Muscle layer of colon (tissue), 2 donors: Measurements from ENCODE around the gene SEMA5A.

ENCODE experiments used
- H3K27ac ChIP-seq: one replicate; pipeline ENCODE4 v1.7.0; 2013; ENCODE audit warnings: low read depth, mild to moderate bottlenecking, low read length, moderate library complexity
- H3K27me3 ChIP-seq, 2 donors: one replicate each; pipeline ENCODE4 v1.7.0; 2013; ENCODE audit warnings: low read length in 2 of 2, mild to moderate bottlenecking in 2 of 2; ENCODE audit not compliant: insufficient read depth in 2 of 2, control insufficient read depth in 1 of 2
- H3K36me3 ChIP-seq: one replicate; pipeline ENCODE4 v1.7.0; 2013; ENCODE audit warnings: mild to moderate bottlenecking, low read length; ENCODE audit not compliant: insufficient read depth
- H3K4me1 ChIP-seq: one replicate; pipeline ENCODE4 v1.7.0; 2013; ENCODE audit warnings: mild to moderate bottlenecking, low read length; ENCODE audit not compliant: insufficient read depth
- H3K4me3 ChIP-seq, 2 donors: one replicate each; pipeline ENCODE4 v1.7.0; 2013; ENCODE audit warnings: low read length in 2 of 2, low read depth in 1 of 2, mild to moderate bottlenecking in 1 of 2, moderate library complexity in 1 of 2
- H3K9ac ChIP-seq: one replicate; pipeline ENCODE4 v1.7.0; 2013; ENCODE audit warnings: low read length
- H3K9me3 ChIP-seq: one replicate; pipeline ENCODE4 v1.7.0; 2013; ENCODE audit warnings: mild to moderate bottlenecking, low read length
- donor health status: abdominal sarcoma.
- donor health status: Adenocarcinoma of cecum.

The SEMA5A gene, protein sequence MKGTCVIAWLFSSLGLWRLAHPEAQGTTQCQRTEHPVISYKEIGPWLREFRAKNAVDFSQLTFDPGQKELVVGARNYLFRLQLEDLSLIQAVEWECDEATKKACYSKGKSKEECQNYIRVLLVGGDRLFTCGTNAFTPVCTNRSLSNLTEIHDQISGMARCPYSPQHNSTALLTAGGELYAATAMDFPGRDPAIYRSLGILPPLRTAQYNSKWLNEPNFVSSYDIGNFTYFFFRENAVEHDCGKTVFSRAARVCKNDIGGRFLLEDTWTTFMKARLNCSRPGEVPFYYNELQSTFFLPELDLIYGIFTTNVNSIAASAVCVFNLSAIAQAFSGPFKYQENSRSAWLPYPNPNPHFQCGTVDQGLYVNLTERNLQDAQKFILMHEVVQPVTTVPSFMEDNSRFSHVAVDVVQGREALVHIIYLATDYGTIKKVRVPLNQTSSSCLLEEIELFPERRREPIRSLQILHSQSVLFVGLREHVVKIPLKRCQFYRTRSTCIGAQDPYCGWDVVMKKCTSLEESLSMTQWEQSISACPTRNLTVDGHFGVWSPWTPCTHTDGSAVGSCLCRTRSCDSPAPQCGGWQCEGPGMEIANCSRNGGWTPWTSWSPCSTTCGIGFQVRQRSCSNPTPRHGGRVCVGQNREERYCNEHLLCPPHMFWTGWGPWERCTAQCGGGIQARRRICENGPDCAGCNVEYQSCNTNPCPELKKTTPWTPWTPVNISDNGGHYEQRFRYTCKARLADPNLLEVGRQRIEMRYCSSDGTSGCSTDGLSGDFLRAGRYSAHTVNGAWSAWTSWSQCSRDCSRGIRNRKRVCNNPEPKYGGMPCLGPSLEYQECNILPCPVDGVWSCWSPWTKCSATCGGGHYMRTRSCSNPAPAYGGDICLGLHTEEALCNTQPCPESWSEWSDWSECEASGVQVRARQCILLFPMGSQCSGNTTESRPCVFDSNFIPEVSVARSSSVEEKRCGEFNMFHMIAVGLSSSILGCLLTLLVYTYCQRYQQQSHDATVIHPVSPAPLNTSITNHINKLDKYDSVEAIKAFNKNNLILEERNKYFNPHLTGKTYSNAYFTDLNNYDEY

DNA sequence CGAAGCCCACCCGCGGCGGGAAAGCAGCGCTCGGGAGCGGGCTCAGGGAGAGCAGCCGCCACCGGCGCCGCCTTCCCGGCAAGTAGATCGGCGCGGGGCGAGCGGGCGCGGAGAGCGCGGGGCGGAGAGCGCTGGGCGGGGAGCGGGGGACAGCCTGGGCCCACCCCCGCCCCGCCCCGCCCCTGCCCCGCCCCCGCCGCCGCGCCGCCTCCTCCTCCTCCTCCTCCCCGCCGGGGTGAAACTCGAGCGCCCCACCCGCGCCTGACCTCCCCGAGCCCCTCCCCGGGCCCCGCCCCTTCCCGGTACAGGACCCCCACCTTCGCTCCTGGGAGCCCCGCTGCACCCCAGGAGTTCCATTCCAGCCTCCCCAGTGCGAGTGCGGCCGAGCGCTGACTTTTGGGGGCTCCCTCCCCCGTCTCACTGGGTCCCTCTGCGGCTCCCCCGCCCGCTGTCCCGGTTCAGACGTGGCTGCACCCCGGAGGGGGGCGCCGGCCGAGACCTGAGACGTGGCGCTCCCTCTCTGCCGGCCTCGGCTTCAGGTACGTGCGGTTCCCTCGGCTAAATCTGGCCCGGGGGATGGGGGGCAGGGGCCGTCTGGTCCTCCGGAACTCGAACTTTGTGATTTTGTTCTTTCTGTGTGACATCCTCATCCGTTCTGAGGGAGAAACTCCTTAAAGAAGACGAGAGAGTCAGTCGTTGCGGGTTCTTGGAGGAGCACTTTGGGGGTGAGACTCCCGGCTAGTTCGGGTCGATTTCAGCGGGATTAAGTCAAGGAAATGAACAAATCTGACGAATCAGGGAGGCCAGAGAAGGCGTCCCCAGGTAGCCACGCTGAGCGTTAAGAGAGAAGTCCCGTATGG lies at the start of gene SEMA5A:
Gene SEMA5A (minus strand): TSS at position 84 of the 860 bp plus-strand sequence. CDS start 166,129 bp downstream, outside the sequence.
- H3K27me3 ChIP-seq: no peaks in the 10 kb centered on the region
- peaks cover 10% of the 10 kb centered on the region for H3K4me1 ChIP-seq

DNA sequence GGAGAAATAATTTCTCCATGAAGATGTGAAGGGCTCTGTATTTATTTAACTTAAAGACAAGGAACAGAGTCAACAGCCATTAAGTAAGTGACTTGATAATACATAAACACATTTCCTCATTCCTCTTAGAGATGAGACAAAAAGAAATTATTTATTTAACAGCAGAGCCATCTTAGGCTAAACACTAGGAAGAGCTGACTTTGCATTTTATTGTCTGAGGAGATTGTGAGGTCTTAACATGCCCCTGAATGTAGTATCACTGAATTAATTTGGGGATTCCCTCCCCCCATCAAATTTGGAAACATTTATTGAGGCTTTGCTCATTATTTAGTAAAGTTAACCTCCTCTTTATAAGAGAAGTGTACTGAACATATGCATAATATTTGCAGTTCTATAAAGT lies 49.0 kb upstream of the SEMA5A start:
- no peaks in the 10 kb centered on the region for H3K4me1 ChIP-seq
- no peaks in the 10 kb centered on the region for H3K27me3 ChIP-seq
- H3K27ac ChIP-seq: no peak overlapping the region
- H3K36me3 ChIP-seq: no peaks in the 10 kb centered on the region
- no peaks in the 10 kb centered on the region for H3K9me3 ChIP-seq
- no peak overlapping the region for H3K4me3 ChIP-seq
- H3K9ac ChIP-seq: no peak overlapping the region

More for the DNA sequence above, at the start of gene SEMA5A:
- Histone ChIP-seq H3K4me3 (peak within 1 kb of the TSS; percentile 71 to 78), H3K36me3 (peaks cover 4% of the 10 kb centered on the region), H3K9ac (peak within 1 kb of the TSS; percentile 25), H3K9me3 (no peaks in the 10 kb centered on the region), H3K27ac (peak within 1 kb of the TSS; percentile 82)

- H3K4me1 ChIP-seq: no peaks in the 10 kb centered on the region
- no peak overlapping the region for H3K27ac ChIP-seq
- no peaks in the 10 kb centered on the region for H3K27me3 ChIP-seq
- H3K36me3 ChIP-seq: no peaks in the 10 kb centered on the region
- H3K9me3 ChIP-seq: no peaks in the 10 kb centered on the region
- H3K9ac ChIP-seq: no peak overlapping the region
- H3K4me3 ChIP-seq: no peak overlapping the region
These were observed 43.4 kb upstream of the SEMA5A start for GRCh38 chr5:9589049-9589835.

DNA sequence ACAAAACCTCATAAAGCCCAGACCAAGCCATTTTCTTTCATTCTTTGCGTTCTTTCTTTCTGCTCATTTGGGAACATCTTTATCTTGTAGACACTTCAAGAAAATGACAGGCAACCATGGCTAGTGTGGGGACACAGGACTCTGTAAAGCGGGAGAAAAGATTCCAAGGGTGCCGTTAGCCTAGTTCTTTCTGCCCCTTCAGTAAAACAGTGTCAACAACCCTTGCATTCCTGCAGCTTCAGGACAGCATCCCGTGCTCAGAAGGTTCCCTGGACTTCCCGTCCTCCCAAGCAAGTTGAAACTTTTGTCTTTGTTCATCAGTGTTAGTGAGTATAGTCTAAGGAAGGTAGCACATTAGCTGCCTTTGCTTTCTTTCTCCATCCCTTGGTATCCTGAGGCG lies 42.4 kb upstream of the SEMA5A start:
- no peak overlapping the region for H3K9ac ChIP-seq
- H3K4me1 ChIP-seq: no peaks in the 10 kb centered on the region
- H3K4me3 ChIP-seq: no peak overlapping the region
- no peak overlapping the region for H3K27ac ChIP-seq
- H3K36me3 ChIP-seq: no peaks in the 10 kb centered on the region
- H3K27me3 ChIP-seq: no peaks in the 10 kb centered on the region
- no peaks in the 10 kb centered on the region for H3K9me3 ChIP-seq

DNA sequence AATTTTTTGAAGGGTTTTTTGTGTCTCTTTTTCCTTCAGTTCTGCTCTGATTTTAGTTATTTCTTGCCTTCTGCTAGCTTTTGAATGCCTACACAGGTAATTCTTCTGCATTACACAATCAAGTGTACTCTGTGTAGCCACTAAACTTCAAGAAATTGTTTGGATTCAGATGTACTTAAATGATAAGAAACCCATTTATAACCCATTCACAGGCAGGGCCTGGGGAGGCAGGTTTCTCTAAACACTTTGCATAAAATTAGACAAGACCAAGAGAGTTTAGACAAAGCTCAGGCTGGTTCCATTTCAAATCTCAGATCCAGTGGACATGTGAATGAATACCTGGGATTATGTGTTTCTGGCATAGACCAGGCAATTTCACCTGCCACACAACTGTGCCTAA lies 41.3 kb upstream of the SEMA5A start:
- no peaks in the 10 kb centered on the region for H3K9me3 ChIP-seq
- H3K4me1 ChIP-seq: no peaks in the 10 kb centered on the region
- H3K36me3 ChIP-seq: no peaks in the 10 kb centered on the region
- no peak overlapping the region for H3K4me3 ChIP-seq
- no peak overlapping the region for H3K27ac ChIP-seq
- H3K27me3 ChIP-seq: no peaks in the 10 kb centered on the region
- H3K9ac ChIP-seq: no peak overlapping the region

DNA sequence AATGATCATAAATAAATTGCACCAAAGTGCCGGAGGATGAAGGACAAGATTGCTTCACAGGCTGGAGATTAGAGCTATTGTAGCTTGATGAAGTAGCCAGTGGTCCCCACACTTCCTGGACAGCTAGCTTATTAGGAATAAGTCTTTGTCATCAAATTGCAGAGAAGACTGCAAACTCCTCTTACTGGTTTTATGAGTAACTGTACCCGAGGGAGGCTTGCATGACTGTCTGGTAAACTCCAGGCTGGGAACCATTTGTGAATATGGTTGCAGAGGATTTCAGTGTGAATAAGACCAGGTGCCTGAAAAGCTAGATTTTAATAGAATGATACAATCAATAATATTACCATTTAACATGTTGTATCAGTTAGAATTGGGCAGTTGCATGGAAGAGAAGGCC lies 36.5 kb upstream of the SEMA5A start:
- Histone ChIP-seq H3K27me3 (no peaks in the 10 kb centered on the region), H3K9ac (no peak overlapping the region), H3K36me3 (no peaks in the 10 kb centered on the region), H3K4me1 (no peaks in the 10 kb centered on the region), H3K9me3 (no peaks in the 10 kb centered on the region), H3K4me3 (no peak overlapping the region), H3K27ac (no peak overlapping the region)

- Histone ChIP-seq H3K4me1 (no peaks in the 10 kb centered on the region), H3K9me3 (no peaks in the 10 kb centered on the region), H3K9ac (no peak overlapping the region), H3K4me3 (no peak overlapping the region), H3K36me3 (no peaks in the 10 kb centered on the region), H3K27ac (no peak overlapping the region), H3K27me3 (no peaks in the 10 kb centered on the region)
These were observed 27.9 kb upstream of the SEMA5A start for GRCh38 chr5:9573796-9574195.

DNA sequence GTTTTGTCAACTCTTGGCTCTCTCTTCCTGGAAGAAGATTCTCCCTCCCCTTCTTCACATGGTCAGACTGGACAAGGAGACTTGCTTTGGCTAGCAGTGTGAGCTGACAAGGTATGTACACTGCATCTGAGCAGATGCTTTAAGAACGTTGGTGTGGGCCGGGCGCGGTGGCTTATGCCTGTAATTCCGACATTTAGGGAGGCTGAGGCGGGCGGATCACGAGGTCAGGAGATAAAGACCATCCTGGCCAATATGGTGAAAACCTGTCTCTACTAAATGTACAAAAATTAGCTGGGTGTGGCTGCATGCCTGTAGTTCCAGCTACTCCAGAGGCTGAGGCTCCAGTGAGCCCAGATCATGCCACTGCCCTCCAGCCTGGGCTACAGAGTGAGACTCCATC lies 26.4 kb upstream of the SEMA5A start:
- H3K4me1 ChIP-seq: no peaks in the 10 kb centered on the region
- no peak overlapping the region for H3K4me3 ChIP-seq
- H3K27me3 ChIP-seq: no peaks in the 10 kb centered on the region
- no peak overlapping the region for H3K9ac ChIP-seq
- no peaks in the 10 kb centered on the region for H3K9me3 ChIP-seq
- H3K36me3 ChIP-seq: no peaks in the 10 kb centered on the region
- no peak overlapping the region for H3K27ac ChIP-seq

- H3K9me3 ChIP-seq: no peaks in the 10 kb centered on the region
- no peaks in the 10 kb centered on the region for H3K27me3 ChIP-seq
- H3K4me3 ChIP-seq: no peak overlapping the region
- no peaks in the 10 kb centered on the region for H3K36me3 ChIP-seq
- no peaks in the 10 kb centered on the region for H3K4me1 ChIP-seq
- no peak overlapping the region for H3K9ac ChIP-seq
- H3K27ac ChIP-seq: no peak overlapping the region
These were observed 25.0 kb upstream of the SEMA5A start for GRCh38 chr5:9570876-9571275.

DNA sequence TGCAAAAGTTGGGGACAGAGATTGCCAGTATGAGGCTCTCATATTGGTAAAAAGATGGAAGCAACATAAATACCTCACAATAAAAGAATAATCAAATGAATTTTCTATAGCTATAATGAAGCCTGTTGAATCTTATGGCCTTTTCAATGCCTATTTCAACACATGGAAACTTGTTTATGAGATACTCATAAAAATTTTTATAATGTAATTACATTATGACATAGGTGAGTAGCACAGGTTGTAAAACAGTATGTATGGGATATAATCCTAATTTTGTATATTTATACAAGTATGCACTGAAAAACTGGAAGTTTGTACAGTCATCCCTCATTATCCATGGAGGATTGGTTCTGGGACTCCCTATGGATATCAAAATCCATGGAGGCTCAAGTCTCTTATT lies 21.2 kb upstream of the SEMA5A start:
- no peaks in the 10 kb centered on the region for H3K4me1 ChIP-seq
- H3K36me3 ChIP-seq: no peaks in the 10 kb centered on the region
- H3K4me3 ChIP-seq: no peak overlapping the region
- no peaks in the 10 kb centered on the region for H3K27me3 ChIP-seq
- no peak overlapping the region for H3K9ac ChIP-seq
- no peak overlapping the region for H3K27ac ChIP-seq
- H3K9me3 ChIP-seq: no peaks in the 10 kb centered on the region
